ENCODE results near the gene TP53TG5. TPM values are rescaled to one million over a fixed set of nuclear protein-coding genes. Genes with fewer than 3 reads are reported as not detected.
A peak's percentile ranks its signal among the peaks of the same experiment; 100 is the strongest.

The TP53TG5 gene
- polyA plus RNA-seq, 4 donors = 0.19 to 0.84 TPM; not detected in 2

GRCh38 chr20:45374966-45375365 lies 3.2 kb downstream of the TP53TG5 start:
- no peak for DNase-seq
- Histone ChIP-seq H3K27me3 (ENCODE audit: control insufficient read depth in 3 of 3, insufficient read depth in 3 of 3, low read length in 3 of 3) (no peaks in the 10 kb centered on the region), H3K36me3 (ENCODE audit: control insufficient read depth in 3 of 3, insufficient read depth in 2 of 3, low read depth in 1 of 3, low read length in 3 of 3) (peaks cover 0 to 7% (median 3%) of the 10 kb centered on the region in 3 donors), H3K9me3 (ENCODE audit: control insufficient read depth in 2 of 2, insufficient read depth in 1 of 2, low read depth in 1 of 2, low read length in 1 of 2) (no peaks in the 10 kb centered on the region), H3K4me1 (ENCODE audit: control insufficient read depth in 3 of 3, insufficient read depth in 2 of 3, low read depth in 1 of 3, low read length in 2 of 3) (peaks cover 3 to 27% (median 7%) of the 10 kb centered on the region in 3 donors), H3K4me3 (ENCODE audit: low read depth in 1 of 3, low read length in 3 of 3) (no peak overlapping the region), H3K27ac (ENCODE audit: low read depth in 1 of 3, low read length in 2 of 3) (no peak overlapping the region)
- no peak for FAIRE-seq
- 96 to 97% (median 96%) methylated on average over 14 of the region's 14 CpGs for WGBS, 3 donors

- Histone ChIP-seq H3K9me3 (ENCODE audit: control insufficient read depth in 2 of 2, insufficient read depth in 1 of 2, low read depth in 1 of 2, low read length in 1 of 2) (no peaks in the 10 kb centered on the region), H3K27ac (ENCODE audit: low read depth in 1 of 3, low read length in 2 of 3) (peak overlapping the region in 1 of 3 donors; percentile 62), H3K4me1 (ENCODE audit: control insufficient read depth in 3 of 3, insufficient read depth in 2 of 3, low read depth in 1 of 3, low read length in 2 of 3) (peaks cover 3 to 28% (median 7%) of the 10 kb centered on the region in 3 donors), H3K36me3 (ENCODE audit: control insufficient read depth in 3 of 3, insufficient read depth in 2 of 3, low read depth in 1 of 3, low read length in 3 of 3) (peaks cover 0 to 7% (median 3%) of the 10 kb centered on the region in 3 donors), H3K4me3 (ENCODE audit: low read depth in 1 of 3, low read length in 3 of 3) (peak overlapping the region in 1 of 3 donors; percentile 47), H3K27me3 (ENCODE audit: control insufficient read depth in 3 of 3, insufficient read depth in 3 of 3, low read length in 3 of 3) (no peaks in the 10 kb centered on the region)
- WGBS, 3 donors = 45 to 59% (median 49%) methylated on average over 9 of the region's 9 CpGs
- no peak for FAIRE-seq
- DNase-seq = no peak
These were observed 4.0 kb downstream of the TP53TG5 start for GRCh38 chr20:45374101-45374467.

- no peak for FAIRE-seq
- Histone ChIP-seq H3K27ac (ENCODE audit: low read depth in 1 of 3, low read length in 2 of 3) (peak overlapping the region; percentile 62 to 85 (median 78)), H3K4me3 (ENCODE audit: low read depth in 1 of 3, low read length in 3 of 3) (peak overlapping the region; percentile 26 to 51 (median 47)), H3K4me1 (ENCODE audit: control insufficient read depth in 3 of 3, insufficient read depth in 2 of 3, low read depth in 1 of 3, low read length in 2 of 3) (peaks cover 3 to 28% (median 7%) of the 10 kb centered on the region in 3 donors), H3K36me3 (ENCODE audit: control insufficient read depth in 3 of 3, insufficient read depth in 2 of 3, low read depth in 1 of 3, low read length in 3 of 3) (peaks cover 0 to 10% (median 3%) of the 10 kb centered on the region in 3 donors), H3K27me3 (ENCODE audit: control insufficient read depth in 3 of 3, insufficient read depth in 3 of 3, low read length in 3 of 3) (no peaks in the 10 kb centered on the region), H3K9me3 (ENCODE audit: control insufficient read depth in 2 of 2, insufficient read depth in 1 of 2, low read depth in 1 of 2, low read length in 1 of 2) (no peaks in the 10 kb centered on the region)
- peak; percentile 91 to 95 for DNase-seq
- WGBS, 3 donors = 1 to 4% (median 3%) methylated on average over 38 of the region's 38 CpGs
These were observed 4.6 kb downstream of the TP53TG5 start for GRCh38 chr20:45373353-45374100.

GRCh38 chr20:45372646-45373352 lies 5.3 kb downstream of the TP53TG5 start:
- H3K4me3 ChIP-seq (ENCODE audit: low read depth in 1 of 3, low read length in 3 of 3) = peak overlapping the region in 2 of 3 donors; percentile 47 to 51
- WGBS, 3 donors = 36 to 49% (median 47%) methylated on average over 27 to 30 of the region's 30 CpGs
- no peaks in the 10 kb centered on the region for H3K27me3 ChIP-seq (ENCODE audit: control insufficient read depth in 3 of 3, insufficient read depth in 3 of 3, low read length in 3 of 3)
- H3K9me3 ChIP-seq (ENCODE audit: control insufficient read depth in 2 of 2, insufficient read depth in 1 of 2, low read depth in 1 of 2, low read length in 1 of 2) = no peaks in the 10 kb centered on the region
- H3K36me3 ChIP-seq (ENCODE audit: control insufficient read depth in 3 of 3, insufficient read depth in 2 of 3, low read depth in 1 of 3, low read length in 3 of 3) = peaks cover 2 to 13% (median 3%) of the 10 kb centered on the region in 3 donors
- FAIRE-seq = no peak
- DNase-seq = no peak
- H3K4me1 ChIP-seq (ENCODE audit: control insufficient read depth in 3 of 3, insufficient read depth in 2 of 3, low read depth in 1 of 3, low read length in 2 of 3) = peaks cover 3 to 28% (median 7%) of the 10 kb centered on the region in 3 donors
- H3K27ac ChIP-seq (ENCODE audit: low read depth in 1 of 3, low read length in 2 of 3) = peak overlapping the region in 2 of 3 donors; percentile 78 to 85

- H3K27me3 ChIP-seq (ENCODE audit: control insufficient read depth in 3 of 3, insufficient read depth in 3 of 3, low read length in 3 of 3) = no peaks in the 10 kb centered on the region
- DNase-seq (no peak), FAIRE-seq (no peak)
- H3K4me1 ChIP-seq (ENCODE audit: control insufficient read depth in 3 of 3, insufficient read depth in 2 of 3, low read depth in 1 of 3, low read length in 2 of 3) = peaks cover 3 to 25% (median 7%) of the 10 kb centered on the region in 3 donors
- no peak overlapping the region for H3K27ac ChIP-seq (ENCODE audit: low read depth in 1 of 3, low read length in 2 of 3)
- H3K4me3 ChIP-seq (ENCODE audit: low read depth in 1 of 3, low read length in 3 of 3) = no peak overlapping the region
- peaks cover 3 to 18% (median 3%) of the 10 kb centered on the region in 3 donors for H3K36me3 ChIP-seq (ENCODE audit: control insufficient read depth in 3 of 3, insufficient read depth in 2 of 3, low read depth in 1 of 3, low read length in 3 of 3)
- 79 to 92% (median 90%) methylated on average over 10 of the region's 10 CpGs for WGBS, 3 donors
- no peaks in the 10 kb centered on the region for H3K9me3 ChIP-seq (ENCODE audit: control insufficient read depth in 2 of 2, insufficient read depth in 1 of 2, low read depth in 1 of 2, low read length in 1 of 2)
These were observed 5.9 kb downstream of the TP53TG5 start for GRCh38 chr20:45372241-45372640.

- Histone ChIP-seq H3K4me3 (ENCODE audit: low read depth in 1 of 3, low read length in 3 of 3) (no peak overlapping the region), H3K27ac (ENCODE audit: low read depth in 1 of 3, low read length in 2 of 3) (peak overlapping the region; percentile 25 to 70 (median 59)), H3K36me3 (ENCODE audit: control insufficient read depth in 3 of 3, insufficient read depth in 2 of 3, low read depth in 1 of 3, low read length in 3 of 3) (peaks cover 7 to 28% (median 11%) of the 10 kb centered on the region in 3 donors), H3K9me3 (ENCODE audit: control insufficient read depth in 2 of 2, insufficient read depth in 1 of 2, low read depth in 1 of 2, low read length in 1 of 2) (no peaks in the 10 kb centered on the region), H3K27me3 (ENCODE audit: control insufficient read depth in 3 of 3, insufficient read depth in 3 of 3, low read length in 3 of 3) (no peaks in the 10 kb centered on the region), H3K4me1 (ENCODE audit: control insufficient read depth in 3 of 3, insufficient read depth in 2 of 3, low read depth in 1 of 3, low read length in 2 of 3) (peaks cover 3 to 15% (median 7%) of the 10 kb centered on the region in 3 donors)
- DNase-seq (peak; percentile 85 to 86), FAIRE-seq (no peak)
- WGBS, 3 donors = 43 to 69% (median 44%) methylated on average over 3 of the region's 3 CpGs
These were observed 7.5 kb downstream of the TP53TG5 start for GRCh38 chr20:45370571-45371160.

- Histone ChIP-seq H3K36me3 (ENCODE audit: control insufficient read depth in 3 of 3, insufficient read depth in 2 of 3, low read depth in 1 of 3, low read length in 3 of 3) (peaks cover 4 to 30% (median 13%) of the 10 kb centered on the region in 3 donors), H3K27ac (ENCODE audit: low read depth in 1 of 3, low read length in 2 of 3) (peak overlapping the region in 2 of 3 donors; percentile 10 to 24)
- peak in 1 of 2 donors; percentile 45 for DNase-seq
These were observed 9.7 kb downstream of the TP53TG5 start for GRCh38 chr20:45368221-45368980.

More at GRCh38 chr20:45368221-45368980, 9.7 kb downstream of the TP53TG5 start:
- no peak overlapping the region for H3K4me3 ChIP-seq (ENCODE audit: low read depth in 1 of 3, low read length in 3 of 3)
- peaks cover 3 to 21% (median 7%) of the 10 kb centered on the region in 3 donors for H3K4me1 ChIP-seq (ENCODE audit: control insufficient read depth in 3 of 3, insufficient read depth in 2 of 3, low read depth in 1 of 3, low read length in 2 of 3)
- no peaks in the 10 kb centered on the region for H3K27me3 ChIP-seq (ENCODE audit: control insufficient read depth in 3 of 3, insufficient read depth in 3 of 3, low read length in 3 of 3)
- WGBS, 3 donors = 63 to 91% (median 71%) methylated on average over 6 of the region's 6 CpGs
- no peaks in the 10 kb centered on the region for H3K9me3 ChIP-seq (ENCODE audit: control insufficient read depth in 2 of 2, insufficient read depth in 1 of 2, low read depth in 1 of 2, low read length in 1 of 2)
- FAIRE-seq = no peak
